SK-N-SH (cell line): ENCODE data around the gene HTR7. TPM values are rescaled to one million over a fixed set of nuclear protein-coding genes. Genes with fewer than 3 reads are reported as not detected.

Source experiments
- CTCF ChIA-PET: fragments of 300-600, 350-600 bp; formaldehyde crosslinking; extraction: SDS; loops from one replicate; lab custom pipeline; 2021; lab: Yijun Ruan, JAX
- POLR2A ChIA-PET: fragments of 350-600 bp; sonication (Branson Sonifier 250); formaldehyde crosslinking; extraction: SDS; loops from one replicate; lab custom pipeline; 2020; ENCODE audit warnings: antibody characterized with exemption, inconsistent platforms; lab: Yijun Ruan, JAX
- DNase-seq: peaks from one replicate; pipeline ENCODE4 v3.0.0; 2012
- H2AFZ ChIP-seq: fragments of 200-600 bp; sonication (generic); 2 replicates; pipeline ENCODE4 v1.8.1; 2016; ENCODE audit warnings: antibody characterized with exemption, mild to moderate bottlenecking, low read depth
- H3F3A ChIP-seq: fragments of 200-600 bp; sonication (generic); replicated peaks from 2 replicates; pipeline ENCODE3; 2016; ENCODE audit warnings: antibody characterized with exemption, mild to moderate bottlenecking; ENCODE audit not compliant: insufficient read depth
- H3K27ac ChIP-seq, 2 experiments: fragments of 200-500 bp in 1 of 2; fragments of 200-600 bp in 1 of 2; sonication (Bioruptor generic) in 1 of 2; sonication (generic), shearing (Covaris generic) in 1 of 2; 2 replicates each; pipeline versions ENCODE4 v1.5.1 to v1.6.1; 2014 to 2016; ENCODE audit warnings: low read depth in 2 of 2, inconsistent platforms in 1 of 2, low read length in 1 of 2, mild to moderate bottlenecking in 1 of 2, mixed read lengths in 1 of 2
- H3K27me3 ChIP-seq: fragments of 200-600 bp; sonication (generic), shearing (Covaris generic); 2 replicates; pipeline ENCODE4 v1.6.1; 2016; ENCODE audit warnings: mixed run types; ENCODE audit not compliant: insufficient read depth
- H3K36me3 ChIP-seq, 2 experiments: fragments of 200-500 bp in 1 of 2; fragments of 200-600 bp in 1 of 2; sonication (Bioruptor generic) in 1 of 2; sonication (generic) in 1 of 2; replicated peaks in 1 of 2; 2 replicates each; pipeline versions ENCODE3 to v1.5.1; 2014 to 2016; ENCODE audit warnings: low read length in 1 of 2, mild to moderate bottlenecking in 1 of 2; ENCODE audit not compliant: insufficient read depth in 2 of 2, control insufficient read depth in 1 of 2
- H3K4me1 ChIP-seq, 2 experiments: fragments of 200-500 bp in 1 of 2; fragments of 200-600 bp in 1 of 2; sonication (Bioruptor generic) in 1 of 2; sonication (generic), shearing (Covaris generic) in 1 of 2; 2 replicates each; pipeline versions ENCODE4 v1.5.1 to v1.6.1; 2014 to 2016; ENCODE audit warnings: low read depth in 1 of 2, low read length in 1 of 2, mixed run types in 1 of 2; ENCODE audit not compliant: insufficient read depth in 2 of 2, control insufficient read depth in 1 of 2
- H3K4me2 ChIP-seq: fragments of 200-600 bp; sonication (generic), shearing (Covaris generic); 2 replicates; pipeline ENCODE4 v1.6.1; 2017; ENCODE audit warnings: mixed run types
- H3K4me3 ChIP-seq, 2 experiments: fragments of 200-500 bp in 1 of 2; fragments of 200-600 bp in 1 of 2; sonication (Bioruptor generic) in 1 of 2; sonication (generic), shearing (Covaris generic) in 1 of 2; 2 replicates each; pipeline versions ENCODE4 v1.5.1 to v1.8.1; 2014 to 2016; ENCODE audit warnings: low read depth in 2 of 2, inconsistent platforms in 1 of 2, low read length in 1 of 2, mild to moderate bottlenecking in 1 of 2, mixed read lengths in 1 of 2, moderate library complexity in 1 of 2
- H3K79me2 ChIP-seq: fragments of 200-600 bp; sonication (generic); 2 replicates; pipeline ENCODE4 v1.8.1; 2017; ENCODE audit warnings: mild to moderate bottlenecking; ENCODE audit not compliant: insufficient read depth
- H3K9ac ChIP-seq: fragments of 200-600 bp; sonication (generic); 2 replicates; pipeline ENCODE4 v1.6.1; 2017; ENCODE audit warnings: mixed run types
- H3K9me2 ChIP-seq: fragments of 200-600 bp; sonication (generic); 2 replicates; pipeline ENCODE4 v1.6.1; 2017; ENCODE audit warnings: mixed run types
- H3K9me3 ChIP-seq: fragments of 200-600 bp; sonication (generic); 2 replicates; pipeline ENCODE4 v1.6.1; 2017; ENCODE audit warnings: mixed run types, mild to moderate bottlenecking, moderate library complexity
- H4K20me1 ChIP-seq: fragments of 200-600 bp; sonication (generic); 2 replicates; pipeline ENCODE4 v1.6.1; 2017; ENCODE audit warnings: mild to moderate bottlenecking, mixed run types; ENCODE audit not compliant: insufficient read depth
- CHD2 ChIP-seq: fragments of 150-350 bp; IDR thresholded peaks from 2 replicates; pipeline ENCODE4 v1.6.1; 2018; ENCODE audit warnings: low read length; ENCODE audit not compliant: partially characterized antibody
- ELF1 ChIP-seq: IDR thresholded peaks from 2 replicates; pipeline ENCODE4 v1.4.0; 2012
- EP300 ChIP-seq, 2 experiments: IDR thresholded peaks; 2 replicates each; pipeline versions ENCODE4 v1.4.0 to v1.6.1; 2012; ENCODE audit warnings: borderline replicate concordance in 1 of 2, low read depth in 1 of 2, low read length in 1 of 2
- FOSL2 ChIP-seq: IDR thresholded peaks from 2 replicates; pipeline ENCODE4 v1.4.0; 2012; ENCODE audit warnings: low read depth, mild to moderate bottlenecking, moderate library complexity, borderline replicate concordance
- FOXM1 ChIP-seq: IDR thresholded peaks from 2 replicates; pipeline ENCODE4 v1.4.0; 2012; ENCODE audit warnings: low read depth, mild to moderate bottlenecking
- JUND ChIP-seq: IDR thresholded peaks from 2 replicates; pipeline ENCODE4 v1.4.0; 2012
- MXI1 ChIP-seq: IDR thresholded peaks from 2 replicates; pipeline ENCODE4 v1.6.1; 2012; ENCODE audit warnings: mild to moderate bottlenecking, low read depth, low read length, improper control_type of control experiment
- NRF1 ChIP-seq: IDR thresholded peaks from 2 replicates; pipeline ENCODE4 v1.6.1; 2012; ENCODE audit warnings: low read depth, mild to moderate bottlenecking, low read length
- RAD21 ChIP-seq: IDR thresholded peaks from 2 replicates; pipeline ENCODE4 v1.6.1; 2012; ENCODE audit warnings: mild to moderate bottlenecking, low read length
- RCOR1 ChIP-seq: fragments of 150-350 bp; IDR thresholded peaks from 2 replicates; pipeline ENCODE4 v1.6.1; 2017; ENCODE audit warnings: antibody characterized with exemption, low read length
- RFX5 ChIP-seq: IDR thresholded peaks from 2 replicates; pipeline ENCODE4 v1.6.1; 2012; ENCODE audit warnings: mild to moderate bottlenecking, improper control_type of control experiment, low read length
- RXRA ChIP-seq: IDR thresholded peaks from 2 replicates; pipeline ENCODE4 v1.4.0; 2012; ENCODE audit warnings: low read depth, mild to moderate bottlenecking, borderline replicate concordance
- SMC3 ChIP-seq: IDR thresholded peaks from 2 replicates; pipeline ENCODE4 v1.6.1; 2012; ENCODE audit warnings: low read depth, low read length, improper control_type of control experiment
- TCF12 ChIP-seq: IDR thresholded peaks from 2 replicates; pipeline ENCODE4 v1.4.0; 2012
- YY1 ChIP-seq: IDR thresholded peaks from 2 replicates; pipeline ENCODE4 v1.4.0; 2012; ENCODE audit warnings: low read depth, mild to moderate bottlenecking
- WGBS: methylation state at CpG from one replicate; pipeline ENCODE4 v1.1.6; 2017; ENCODE audit warnings: low lambda C conversion rate; 5-methylcytosine and 5-hydroxymethylcytosine counted together
- polyA plus RNA-seq, 3 experiments: library from polyadenylated mRNA; depleted of rRNA; stranded (reverse); fragments of >200 nt; gene quantifications; 2 replicates each; pipeline ENCODE4 v1.2.3, GENCODE V29; 2012
- TF ChIP-seq, protein P1 (sequence below): IDR thresholded peaks from 2 replicates; pipeline ENCODE4; 2012
- TF ChIP-seq, protein P2 (sequence below): IDR thresholded peaks from 2 replicates; pipeline ENCODE4 v1.4.0; 2012; ENCODE audit warnings: low read depth, borderline replicate concordance
- TF ChIP-seq, protein P3 (sequence below): IDR thresholded peaks from 2 replicates; pipeline ENCODE4 v1.4.0; 2012; ENCODE audit warnings: low read depth, borderline replicate concordance
- TF ChIP-seq, protein P4 (sequence below): fragments of 150-350 bp; IDR thresholded peaks from 2 replicates; pipeline ENCODE4 v1.6.1; 2016; ENCODE audit warnings: mild to moderate bottlenecking, low read depth, low read length
- TF ChIP-seq, protein P5 (sequence below): IDR thresholded peaks from 2 replicates; pipeline ENCODE4 v1.4.0; 2012; ENCODE audit warnings: low read depth
- TF ChIP-seq, protein P6 (sequence below): fragments of 150-350 bp; IDR thresholded peaks from 2 replicates; pipeline ENCODE4 v1.6.1; 2017; ENCODE audit warnings: antibody characterized with exemption, low read length, low read depth, borderline replicate concordance

Gene HTR7
- polyA plus RNA-seq, 1 of the 3 experiments (the other 2 are of a cell fraction), result 0.16 TPM

DNA sequence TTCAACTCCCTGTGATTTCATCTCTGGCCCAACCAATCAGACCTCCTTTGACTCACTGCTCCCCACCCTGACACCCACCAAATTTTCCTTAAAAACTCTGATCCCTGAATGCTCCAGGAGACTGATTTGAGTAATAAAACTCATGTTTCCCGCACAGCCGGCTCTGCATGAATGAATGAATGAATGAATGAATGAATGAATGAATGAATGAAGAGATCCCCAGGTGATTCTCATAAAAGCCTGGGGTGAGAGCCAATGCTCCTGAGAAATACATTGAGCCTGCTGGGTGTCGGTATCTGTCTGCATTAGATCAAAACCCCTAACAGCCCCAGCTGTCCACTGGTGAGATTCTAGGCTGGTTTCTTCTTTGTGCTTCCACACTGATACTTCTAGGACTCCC lies 58.7 kb downstream of the HTR7 start:
- no peaks in the 10 kb centered on the region for H3K4me1 ChIP-seq
- H3K27me3 ChIP-seq, result peaks cover 16% of the 10 kb centered on the region; the same call in 1 of the 2 replicates
- no peaks in the 10 kb centered on the region for H3F3A ChIP-seq
- CTCF ChIA-PET, result interaction anchor here (2.6 kb wide), 1 partner anchor 11 kb away, joined by 15 read pairs; no protein-coding TSS in a partner anchor
- H3K9me2 ChIP-seq, result no peaks in the 10 kb centered on the region
- WGBS, result 4% methylated on average over 3 of the region's 3 CpGs
- H3K9ac ChIP-seq, result no peak overlapping the region
- no peaks in the 10 kb centered on the region for H3K79me2 ChIP-seq
- TF ChIP-seq FOSL2, result no peak
- no peak for TF ChIP-seq MXI1
- TF ChIP-seq, protein P1, sequence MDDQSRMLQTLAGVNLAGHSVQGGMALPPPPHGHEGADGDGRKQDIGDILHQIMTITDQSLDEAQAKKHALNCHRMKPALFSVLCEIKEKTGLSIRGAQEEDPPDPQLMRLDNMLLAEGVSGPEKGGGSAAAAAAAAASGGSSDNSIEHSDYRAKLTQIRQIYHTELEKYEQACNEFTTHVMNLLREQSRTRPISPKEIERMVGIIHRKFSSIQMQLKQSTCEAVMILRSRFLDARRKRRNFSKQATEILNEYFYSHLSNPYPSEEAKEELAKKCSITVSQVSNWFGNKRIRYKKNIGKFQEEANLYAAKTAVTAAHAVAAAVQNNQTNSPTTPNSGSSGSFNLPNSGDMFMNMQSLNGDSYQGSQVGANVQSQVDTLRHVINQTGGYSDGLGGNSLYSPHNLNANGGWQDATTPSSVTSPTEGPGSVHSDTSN, result no peak
- TF ChIP-seq, all 33 proteins: peak for 0
- Histone ChIP-seq H3K4me3 (no peak overlapping the region), H3K4me2 (no peak overlapping the region), H3K9me3 (no peaks in the 10 kb centered on the region), H3K36me3 (no peaks in the 10 kb centered on the region), H2AFZ (no peak overlapping the region), H3K27ac (no peak overlapping the region), H4K20me1 (no peaks in the 10 kb centered on the region)
- POLR2A ChIA-PET, result no interaction called here
- DNase-seq, result no peak

DNA sequence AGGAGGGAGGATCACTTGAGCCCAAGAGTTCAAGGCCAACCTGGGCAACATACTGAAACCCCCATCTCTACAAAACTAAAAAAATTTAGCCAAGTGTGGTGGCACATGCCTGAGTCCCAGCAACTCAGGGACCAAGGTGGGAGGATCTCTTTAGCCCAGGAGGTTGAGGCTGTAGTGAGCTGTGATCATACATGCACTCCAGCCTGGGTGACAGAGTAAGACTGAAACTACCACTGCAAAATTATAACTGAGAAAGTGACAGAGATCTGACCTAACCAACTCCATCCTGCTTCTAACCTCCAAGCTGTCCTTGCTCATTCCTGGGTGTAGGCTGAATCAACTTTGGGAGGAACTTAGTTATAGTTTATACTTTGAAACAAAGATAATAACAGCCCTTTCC lies 59.4 kb downstream of the HTR7 start:
- H3K36me3 ChIP-seq, result no peaks in the 10 kb centered on the region
- no peak overlapping the region for H3K4me2 ChIP-seq
- H3K9ac ChIP-seq, result no peak overlapping the region
- H4K20me1 ChIP-seq, result no peaks in the 10 kb centered on the region
- no peaks in the 10 kb centered on the region for H3K9me3 ChIP-seq
- no peaks in the 10 kb centered on the region for H3K79me2 ChIP-seq
- H2AFZ ChIP-seq, result no peak overlapping the region
- H3K4me3 ChIP-seq, result no peak overlapping the region
- ChIA-PET POLR2A (no interaction called here), CTCF (interaction anchor here (2.6 kb wide), 1 partner anchor 10 kb away, joined by 15 read pairs; no protein-coding TSS in a partner anchor)
- no peaks in the 10 kb centered on the region for H3K4me1 ChIP-seq
- no peak overlapping the region for H3K27ac ChIP-seq
- DNase-seq, result no peak
- no peak for TF ChIP-seq CHD2
- TF ChIP-seq JUND, result no peak
- TF ChIP-seq ELF1, result no peak
- TF ChIP-seq, protein P2, sequence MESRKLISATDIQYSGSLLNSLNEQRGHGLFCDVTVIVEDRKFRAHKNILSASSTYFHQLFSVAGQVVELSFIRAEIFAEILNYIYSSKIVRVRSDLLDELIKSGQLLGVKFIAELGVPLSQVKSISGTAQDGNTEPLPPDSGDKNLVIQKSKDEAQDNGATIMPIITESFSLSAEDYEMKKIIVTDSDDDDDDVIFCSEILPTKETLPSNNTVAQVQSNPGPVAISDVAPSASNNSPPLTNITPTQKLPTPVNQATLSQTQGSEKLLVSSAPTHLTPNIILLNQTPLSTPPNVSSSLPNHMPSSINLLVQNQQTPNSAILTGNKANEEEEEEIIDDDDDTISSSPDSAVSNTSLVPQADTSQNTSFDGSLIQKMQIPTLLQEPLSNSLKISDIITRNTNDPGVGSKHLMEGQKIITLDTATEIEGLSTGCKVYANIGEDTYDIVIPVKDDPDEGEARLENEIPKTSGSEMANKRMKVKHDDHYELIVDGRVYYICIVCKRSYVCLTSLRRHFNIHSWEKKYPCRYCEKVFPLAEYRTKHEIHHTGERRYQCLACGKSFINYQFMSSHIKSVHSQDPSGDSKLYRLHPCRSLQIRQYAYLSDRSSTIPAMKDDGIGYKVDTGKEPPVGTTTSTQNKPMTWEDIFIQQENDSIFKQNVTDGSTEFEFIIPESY, result no peak
- TF ChIP-seq RCOR1, result no peak
- no peak for TF ChIP-seq RFX5
- TF ChIP-seq, protein P3, sequence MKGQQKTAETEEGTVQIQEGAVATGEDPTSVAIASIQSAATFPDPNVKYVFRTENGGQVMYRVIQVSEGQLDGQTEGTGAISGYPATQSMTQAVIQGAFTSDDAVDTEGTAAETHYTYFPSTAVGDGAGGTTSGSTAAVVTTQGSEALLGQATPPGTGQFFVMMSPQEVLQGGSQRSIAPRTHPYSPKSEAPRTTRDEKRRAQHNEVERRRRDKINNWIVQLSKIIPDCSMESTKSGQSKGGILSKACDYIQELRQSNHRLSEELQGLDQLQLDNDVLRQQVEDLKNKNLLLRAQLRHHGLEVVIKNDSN, result no peak
- TF ChIP-seq FOXM1, result no peak
- TF ChIP-seq, protein P4, sequence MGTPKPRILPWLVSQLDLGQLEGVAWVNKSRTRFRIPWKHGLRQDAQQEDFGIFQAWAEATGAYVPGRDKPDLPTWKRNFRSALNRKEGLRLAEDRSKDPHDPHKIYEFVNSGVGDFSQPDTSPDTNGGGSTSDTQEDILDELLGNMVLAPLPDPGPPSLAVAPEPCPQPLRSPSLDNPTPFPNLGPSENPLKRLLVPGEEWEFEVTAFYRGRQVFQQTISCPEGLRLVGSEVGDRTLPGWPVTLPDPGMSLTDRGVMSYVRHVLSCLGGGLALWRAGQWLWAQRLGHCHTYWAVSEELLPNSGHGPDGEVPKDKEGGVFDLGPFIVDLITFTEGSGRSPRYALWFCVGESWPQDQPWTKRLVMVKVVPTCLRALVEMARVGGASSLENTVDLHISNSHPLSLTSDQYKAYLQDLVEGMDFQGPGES, result no peak
- TF ChIP-seq RAD21, result no peak
- TF ChIP-seq RXRA, result no peak
- TF ChIP-seq NRF1, result no peak
- TF ChIP-seq TCF12, result no peak
- TF ChIP-seq, protein P5, sequence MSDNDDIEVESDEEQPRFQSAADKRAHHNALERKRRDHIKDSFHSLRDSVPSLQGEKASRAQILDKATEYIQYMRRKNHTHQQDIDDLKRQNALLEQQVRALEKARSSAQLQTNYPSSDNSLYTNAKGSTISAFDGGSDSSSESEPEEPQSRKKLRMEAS, result no peak
- no peak for TF ChIP-seq YY1
- no peak for TF ChIP-seq SMC3
- TF ChIP-seq, protein P6, sequence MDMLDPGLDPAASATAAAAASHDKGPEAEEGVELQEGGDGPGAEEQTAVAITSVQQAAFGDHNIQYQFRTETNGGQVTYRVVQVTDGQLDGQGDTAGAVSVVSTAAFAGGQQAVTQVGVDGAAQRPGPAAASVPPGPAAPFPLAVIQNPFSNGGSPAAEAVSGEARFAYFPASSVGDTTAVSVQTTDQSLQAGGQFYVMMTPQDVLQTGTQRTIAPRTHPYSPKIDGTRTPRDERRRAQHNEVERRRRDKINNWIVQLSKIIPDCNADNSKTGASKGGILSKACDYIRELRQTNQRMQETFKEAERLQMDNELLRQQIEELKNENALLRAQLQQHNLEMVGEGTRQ, result no peak
- TF ChIP-seq EP300 (IDR thresholded peaks at IDR 0.05; ENCODE audit: borderline replicate concordance in 1 of 2, low read depth in 1 of 2, low read length in 1 of 2), result no peak
- no peak for TF ChIP-seq MXI1
- TF ChIP-seq, all 33 proteins: peak for 0
- no peaks in the 10 kb centered on the region for H3K9me2 ChIP-seq
- no peaks in the 10 kb centered on the region for H3F3A ChIP-seq
- H3K27me3 ChIP-seq, result peaks cover 22% of the 10 kb centered on the region; the same call in 1 of the 2 replicates
